Adrenal gland (tissue), 5 donors: ENCODE results near the gene VPS37C.

Source experiments
- POLR2A ChIP-seq, 2 donors: fragments of 450-650 bp; IDR thresholded peaks; one replicate each; pipeline ENCODE4 v1.6.1; 2017; ENCODE audit warnings: antibody characterized with exemption in 2 of 2, mild to moderate bottlenecking in 2 of 2, moderate library complexity in 1 of 2
- TF ChIP-seq, protein P1 (sequence below), 6 experiments: fragments of 450-650 bp in 4 of 6; fragments of 200-600 bp in 2 of 6; sonication (generic) in 1 of 6; IDR thresholded peaks; 1 replicate in 5 of 6; 2 replicates in 1 of 6; pipeline versions ENCODE4 v1.5.1 to v1.8.0; 2016 to 2021; ENCODE audit warnings: antibody characterized with exemption in 6 of 6, mild to moderate bottlenecking in 2 of 6, moderate library complexity in 1 of 6
- donor health status: DM: no; HTN: no; CAD: no.

DNA sequence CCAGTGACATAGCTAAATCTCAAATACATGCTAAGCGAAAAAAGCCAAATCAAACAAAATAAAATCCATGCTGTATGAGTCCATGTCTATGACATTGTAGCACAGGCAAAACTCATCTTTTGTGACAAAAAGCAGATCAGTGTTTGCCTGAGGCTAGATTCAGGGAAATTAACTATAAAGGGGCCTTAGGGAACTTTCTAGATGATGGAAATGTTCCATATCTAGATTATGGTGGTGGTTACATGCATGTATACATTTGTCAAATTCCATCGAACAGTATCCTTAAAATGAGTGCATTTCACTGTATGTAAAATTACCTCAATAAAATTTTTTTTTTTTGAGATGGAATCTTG, 44.1 kb downstream of the VPS37C start:
- no peak for TF ChIP-seq POLR2A (IDR thresholded peaks at IDR 0.05)
- TF ChIP-seq, protein P1, sequence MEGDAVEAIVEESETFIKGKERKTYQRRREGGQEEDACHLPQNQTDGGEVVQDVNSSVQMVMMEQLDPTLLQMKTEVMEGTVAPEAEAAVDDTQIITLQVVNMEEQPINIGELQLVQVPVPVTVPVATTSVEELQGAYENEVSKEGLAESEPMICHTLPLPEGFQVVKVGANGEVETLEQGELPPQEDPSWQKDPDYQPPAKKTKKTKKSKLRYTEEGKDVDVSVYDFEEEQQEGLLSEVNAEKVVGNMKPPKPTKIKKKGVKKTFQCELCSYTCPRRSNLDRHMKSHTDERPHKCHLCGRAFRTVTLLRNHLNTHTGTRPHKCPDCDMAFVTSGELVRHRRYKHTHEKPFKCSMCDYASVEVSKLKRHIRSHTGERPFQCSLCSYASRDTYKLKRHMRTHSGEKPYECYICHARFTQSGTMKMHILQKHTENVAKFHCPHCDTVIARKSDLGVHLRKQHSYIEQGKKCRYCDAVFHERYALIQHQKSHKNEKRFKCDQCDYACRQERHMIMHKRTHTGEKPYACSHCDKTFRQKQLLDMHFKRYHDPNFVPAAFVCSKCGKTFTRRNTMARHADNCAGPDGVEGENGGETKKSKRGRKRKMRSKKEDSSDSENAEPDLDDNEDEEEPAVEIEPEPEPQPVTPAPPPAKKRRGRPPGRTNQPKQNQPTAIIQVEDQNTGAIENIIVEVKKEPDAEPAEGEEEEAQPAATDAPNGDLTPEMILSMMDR (IDR thresholded peaks at IDR 0.05) = no peak
